CD1c-positive myeloid dendritic cell (primary cell): ENCODE data around the gene HOXB13.
"Not testable (repeated sequence)": the region's sequence is repeated elsewhere in the genome, so short reads cannot be mapped to it uniquely, and the experiment has no call there.

ENCODE experiments used
- DNase-seq: peaks from one replicate; pipeline ENCODE4 v3.0.0-alpha.2; 2016; ENCODE audit errors: extremely low spot score

Gene HOXB13

GRCh38 chr17:48726916-48727286 lies 1.6 kb downstream of the HOXB13 start:
- no peak for DNase-seq

DNA sequence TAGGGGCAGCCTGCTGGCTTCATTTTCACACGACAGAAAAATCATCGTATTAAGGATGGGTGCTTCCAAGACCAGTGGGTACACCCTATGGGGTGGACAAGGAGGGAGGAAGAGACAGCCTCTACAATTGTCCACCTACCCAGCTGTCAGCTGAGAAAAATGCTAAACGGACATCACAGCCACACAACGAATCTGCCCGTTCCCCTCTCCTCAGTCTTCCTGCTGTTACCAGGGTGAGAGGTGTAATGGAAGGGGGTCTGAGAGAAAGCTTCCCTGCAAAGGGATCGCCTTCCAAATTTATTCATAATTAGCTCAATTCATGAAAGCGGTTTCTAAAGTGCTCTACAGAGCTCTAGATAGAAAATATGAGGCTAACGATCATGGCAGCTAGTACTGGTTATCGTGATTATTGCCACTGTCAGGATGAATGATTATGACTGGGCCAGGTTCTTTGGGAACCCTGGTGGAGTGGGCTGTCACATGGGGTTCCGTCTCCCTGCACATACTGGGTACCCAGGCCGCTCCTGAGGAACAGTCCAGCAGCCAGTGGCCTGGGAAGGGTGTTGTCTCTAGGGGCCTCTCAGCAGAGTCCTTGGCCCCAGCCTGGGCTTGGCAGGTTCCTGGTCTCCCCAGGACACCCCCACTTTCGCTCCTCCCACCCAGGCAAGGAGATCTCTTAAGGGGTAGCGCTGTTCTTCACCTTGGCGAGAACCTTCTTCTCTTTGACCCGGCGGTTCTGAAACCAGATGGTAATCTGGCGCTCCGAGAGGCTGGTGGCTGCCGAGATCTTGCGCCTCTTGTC lies 2.2 kb downstream of the HOXB13 start:
- DNase-seq = no peak

GRCh38 chr17:48725288-48726064 lies 3.1 kb downstream of the HOXB13 start:
- no peak for DNase-seq

GRCh38 chr17:48725004-48725287 lies 3.6 kb downstream of the HOXB13 start:
- DNase-seq = no peak

- peak; percentile 78 for DNase-seq
These were observed 4.1 kb downstream of the HOXB13 start for GRCh38 chr17:48724251-48725003.

DNA sequence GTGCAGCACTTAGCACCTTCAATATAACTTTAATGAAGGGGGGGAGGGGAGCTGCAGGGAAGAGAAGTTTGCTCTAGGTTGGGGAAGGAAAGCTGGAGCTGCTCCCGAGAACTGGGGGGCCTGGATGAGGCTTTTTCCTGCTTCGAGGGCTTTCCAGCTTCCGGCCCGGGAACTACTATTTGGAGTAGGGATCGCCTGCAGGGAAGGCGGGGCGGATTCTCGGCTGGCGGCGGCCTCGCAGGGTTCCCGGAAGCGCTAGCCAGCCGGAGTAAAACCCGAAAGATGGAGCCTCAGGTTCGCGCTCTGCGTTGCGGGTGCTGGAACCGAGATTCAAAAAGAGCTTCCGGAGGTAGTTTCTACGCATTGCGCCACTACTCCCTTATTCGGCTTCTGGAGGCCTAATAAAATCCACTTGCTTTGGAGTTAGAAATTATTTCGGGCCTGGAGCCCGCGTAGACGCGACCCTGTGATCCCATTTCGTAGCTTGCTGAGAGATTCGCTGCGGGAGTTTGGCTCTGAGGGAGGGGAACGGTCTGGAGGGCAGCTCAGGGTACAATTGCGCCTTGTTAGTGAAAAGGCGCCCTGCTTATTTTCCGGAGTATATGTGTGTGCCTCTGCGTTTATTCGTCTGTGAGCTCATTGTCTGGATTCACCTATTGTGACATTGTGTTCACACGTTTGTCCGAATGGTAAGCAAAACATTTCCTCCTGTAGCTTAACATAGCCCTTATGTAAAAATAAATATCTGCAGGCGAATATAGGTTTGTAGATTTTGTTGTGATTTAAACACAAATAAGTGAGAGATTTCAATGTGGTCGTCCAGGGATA lies 4.9 kb downstream of the HOXB13 start:
- DNase-seq = no peak

DNA sequence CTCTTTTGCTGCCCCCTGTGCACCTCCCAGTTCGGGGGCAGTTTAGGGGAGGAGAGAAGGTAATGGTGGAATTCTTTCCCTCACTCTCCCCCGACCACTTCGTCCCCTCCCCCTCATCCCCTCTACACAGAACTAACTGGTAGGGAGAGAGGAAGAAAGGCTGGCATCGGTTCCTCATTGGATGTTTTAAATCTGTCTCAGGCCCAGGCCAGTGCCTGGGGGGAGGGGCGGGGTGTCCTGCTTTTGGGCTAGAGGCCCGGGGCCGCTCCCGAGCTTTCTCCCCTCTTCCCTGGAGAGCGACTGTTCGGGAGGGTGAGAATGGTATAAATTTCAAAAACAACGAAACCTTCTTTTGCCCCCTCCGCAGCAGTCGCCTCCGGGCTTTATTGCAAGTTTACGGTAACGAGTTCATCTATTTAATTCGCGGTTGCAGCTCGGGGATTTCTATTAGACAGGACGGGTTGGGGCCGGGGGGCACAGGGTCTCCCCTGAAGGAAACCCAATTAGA lies 5.6 kb downstream of the HOXB13 start, which contains the start of gene PRAC2:
Gene PRAC2 (plus strand): TSS at position 271 of the 508 bp plus-strand sequence. CDS start 1,226 bp downstream, outside the sequence.
- DNase-seq = peak; percentile 38

GRCh38 chr17:48722201-48722907 lies 6.2 kb downstream of the HOXB13 start, which contains the start of gene PRAC1:
TSS of gene PRAC1 (minus strand) at chr17:48722518. CDS start at chr17:48722392, 126 bp downstream.
- DNase-seq = no peak

GRCh38 chr17:48721009-48721402 lies 7.5 kb downstream of the HOXB13 start:
- DNase-seq = no peak

GRCh38 chr17:48720266-48721008 lies 8.1 kb downstream of the HOXB13 start:
- DNase-seq = no peak

- DNase-seq = no peak
These were observed 8.8 kb downstream of the HOXB13 start for GRCh38 chr17:48719642-48720265.

- no peak for DNase-seq
These were observed 9.5 kb downstream of the HOXB13 start for GRCh38 chr17:48718761-48719641.

- no peak for DNase-seq
These were observed 10.3 kb downstream of the HOXB13 start for GRCh38 chr17:48718227-48718760.

DNA sequence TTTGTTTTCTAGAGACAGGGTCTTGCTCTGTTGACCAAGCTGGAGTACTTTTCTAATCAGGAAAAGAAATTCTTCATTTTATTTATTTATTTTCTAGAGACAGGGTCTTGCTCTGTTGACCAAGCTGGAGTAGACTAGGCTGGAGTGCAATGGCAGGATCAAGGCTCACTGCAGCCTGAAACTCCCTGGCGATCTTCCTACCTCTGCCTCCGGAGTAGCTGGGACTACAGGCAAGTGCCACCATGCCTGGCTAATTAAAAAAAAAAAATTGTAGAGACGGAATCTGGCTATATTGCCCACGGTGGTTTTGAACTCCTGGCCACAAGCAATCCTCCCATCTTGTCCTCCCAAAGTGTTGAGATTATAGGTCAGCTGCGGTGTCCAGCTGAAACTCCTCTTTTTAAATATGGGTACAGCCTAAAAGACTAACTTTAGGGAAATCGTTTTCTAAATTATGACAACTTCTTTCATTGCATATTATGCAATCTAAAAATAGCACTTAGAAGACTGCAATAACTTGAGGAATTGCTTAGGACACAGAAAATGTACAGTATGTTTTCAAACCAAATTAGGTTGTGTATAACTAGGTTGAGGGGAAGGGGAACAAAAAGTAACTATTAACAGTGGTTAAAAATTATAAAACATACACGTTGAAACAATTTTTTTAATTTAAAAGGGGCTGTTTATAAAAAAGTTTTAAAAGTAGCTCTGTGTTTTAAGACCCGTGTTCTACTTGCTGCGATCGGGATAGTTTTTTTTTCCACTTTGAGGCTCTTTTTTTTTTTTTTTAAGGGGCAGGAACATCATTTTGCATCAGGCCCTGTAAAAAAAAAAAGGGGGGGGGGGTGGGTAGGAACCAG lies 11.0 kb downstream of the HOXB13 start:
- DNase-seq = no peak

DNA sequence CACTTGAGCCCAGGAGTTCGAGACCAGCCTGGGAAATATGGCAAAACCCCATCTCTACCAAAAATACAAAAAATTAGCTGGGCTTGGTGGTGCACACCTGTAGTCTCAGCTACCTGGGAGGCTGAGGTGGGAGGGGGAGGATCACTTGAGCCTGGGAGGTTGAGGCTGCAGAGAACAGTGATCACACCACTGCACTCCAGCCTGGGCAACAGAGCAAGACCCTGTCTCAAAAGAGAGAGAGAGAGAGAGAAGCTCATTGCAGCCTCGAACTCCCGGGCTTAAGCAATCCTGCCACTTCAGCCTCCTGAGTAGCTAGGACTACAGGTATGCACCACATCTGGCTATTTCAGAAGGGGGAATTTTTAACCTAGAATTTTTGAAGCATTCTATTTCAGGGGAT lies 12.0 kb downstream of the HOXB13 start:
- DNase-seq = not testable (repeated sequence)

DNA sequence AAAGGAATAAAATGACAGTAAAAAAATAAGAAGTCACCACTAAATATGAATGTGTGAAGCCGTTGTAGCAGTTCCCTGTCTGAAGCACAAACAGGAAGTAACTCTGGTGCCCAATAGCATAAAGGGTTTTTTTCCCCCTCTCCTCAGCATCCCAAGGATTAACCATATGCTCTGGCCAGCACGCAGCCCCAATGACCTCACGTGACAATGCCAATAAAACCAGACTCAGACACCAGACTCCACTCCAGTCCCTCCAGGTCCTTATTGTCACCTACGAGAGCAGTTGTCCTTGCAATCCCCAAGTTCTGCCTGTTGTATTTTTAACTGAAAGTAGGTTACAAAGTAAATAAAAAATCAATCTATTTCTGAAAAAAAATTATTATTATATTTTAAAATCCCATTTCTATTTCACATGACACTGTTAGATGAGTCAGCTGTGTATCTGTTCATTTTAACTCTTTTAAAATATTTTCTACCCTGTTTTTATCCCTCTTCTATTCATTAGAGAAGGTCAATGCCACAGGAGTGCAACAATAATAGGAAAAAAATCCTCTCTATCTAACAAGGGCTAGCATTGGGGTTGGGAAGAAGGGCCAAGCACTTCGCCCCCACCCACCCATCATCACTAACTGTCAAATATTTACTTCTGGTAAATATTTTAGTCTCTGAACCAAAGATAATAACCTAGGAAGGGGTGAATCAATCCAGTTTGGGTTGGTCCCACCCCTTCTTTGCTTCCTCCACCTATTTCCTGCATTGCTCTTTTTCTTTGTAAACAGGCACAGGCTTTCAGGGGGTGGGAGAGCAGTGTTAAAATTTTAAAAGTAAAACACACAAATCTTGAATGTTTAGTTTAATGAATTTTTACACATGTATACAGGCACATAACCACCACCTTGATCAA lies 12.8 kb downstream of the HOXB13 start:
- no peak for DNase-seq
